Stimulated activated CD8-positive, alpha-beta memory T cell treated with anti-CD3 and anti-CD28 coated beads, Interleukin-7, amount 100 ng/mL, for 24 hours (primary cell): ENCODE results near the gene ANLN.
"Not testable (repeated sequence)": the region's sequence is repeated elsewhere in the genome, so short reads cannot be mapped to it uniquely, and the experiment has no call there.

Experiments
- DNase-seq: peaks from one replicate; pipeline ENCODE4 v3.0.0-alpha.2; 2020; ENCODE audit warnings: low read depth

ANLN gene

DNA sequence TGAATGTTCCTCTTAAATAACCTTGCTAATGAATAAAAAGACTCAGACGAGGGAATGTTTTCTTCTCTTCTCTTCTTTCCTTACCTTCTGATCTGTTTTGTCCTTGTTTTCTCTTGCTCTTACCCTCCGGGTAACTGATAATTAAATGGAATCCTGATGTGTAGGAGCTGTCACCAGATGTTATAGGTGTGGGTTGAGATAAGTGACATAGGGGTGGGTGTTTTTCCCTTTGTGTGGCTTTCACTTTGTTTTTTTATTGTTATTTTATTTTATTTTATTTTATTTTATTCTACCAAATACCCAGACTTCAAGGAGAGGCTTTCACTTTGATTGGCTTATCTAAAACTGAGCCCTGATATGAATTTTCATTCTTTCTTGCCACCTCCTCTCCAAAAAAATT lies 25.5 kb downstream of the ANLN start:
- no peak for DNase-seq

DNA sequence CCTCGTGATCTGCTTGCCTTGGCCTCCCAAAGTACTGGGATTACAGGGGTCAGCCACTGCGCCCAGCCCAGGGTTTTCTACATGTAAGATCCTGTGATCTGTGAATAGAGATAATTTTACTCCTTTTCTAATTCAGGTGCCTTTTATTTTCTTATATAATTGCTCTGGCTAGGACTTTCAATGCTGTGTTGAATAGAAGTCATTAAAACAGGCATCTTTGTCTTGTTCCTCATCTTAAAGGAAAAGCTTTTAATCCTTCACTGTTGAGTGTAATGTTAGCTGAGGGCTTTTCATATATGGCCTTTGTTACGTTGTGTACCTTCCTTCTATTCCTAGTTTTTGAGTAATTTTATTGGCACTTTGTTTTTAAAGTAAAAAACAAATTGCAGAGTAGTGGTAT lies 26.6 kb downstream of the ANLN start:
- no peak for DNase-seq

DNA sequence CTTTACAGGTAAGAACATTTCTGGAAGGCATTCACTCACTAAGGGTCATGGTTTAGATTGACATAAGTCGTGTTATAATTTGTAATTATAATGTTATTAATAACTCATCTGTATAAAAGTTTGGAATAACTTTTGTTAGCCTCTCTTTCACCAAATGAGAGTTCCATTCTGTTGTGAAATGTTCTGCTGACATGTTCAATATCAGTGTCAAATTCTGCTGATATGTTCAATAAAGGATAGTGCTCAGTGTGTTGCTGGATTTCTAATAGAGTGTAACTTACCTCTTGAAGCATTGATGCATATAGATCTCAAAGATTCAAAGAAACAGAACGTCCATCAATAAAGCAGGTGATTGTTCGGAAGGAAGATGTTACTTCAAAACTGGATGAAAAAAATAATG lies 30.6 kb downstream of the ANLN start:
- no peak for DNase-seq

DNA sequence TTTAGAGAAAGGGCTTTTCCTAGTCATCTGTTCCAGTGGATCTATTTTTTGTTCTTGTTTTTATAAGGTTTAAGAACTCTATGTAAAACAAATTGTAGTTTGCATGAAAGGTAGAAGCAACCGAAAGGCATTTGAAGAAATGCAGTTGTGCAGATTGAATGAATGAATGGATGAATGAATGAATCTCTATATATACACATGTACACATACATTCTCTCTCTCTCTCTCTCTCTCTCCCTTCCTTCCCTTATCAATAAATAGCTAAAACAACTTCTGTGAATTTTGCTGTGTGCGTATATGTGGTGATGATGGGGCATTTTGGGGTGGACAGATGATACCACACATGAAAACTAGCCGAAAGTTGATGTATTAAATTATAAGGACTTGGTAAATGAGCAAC lies 32.4 kb downstream of the ANLN start:
- no peak for DNase-seq

DNA sequence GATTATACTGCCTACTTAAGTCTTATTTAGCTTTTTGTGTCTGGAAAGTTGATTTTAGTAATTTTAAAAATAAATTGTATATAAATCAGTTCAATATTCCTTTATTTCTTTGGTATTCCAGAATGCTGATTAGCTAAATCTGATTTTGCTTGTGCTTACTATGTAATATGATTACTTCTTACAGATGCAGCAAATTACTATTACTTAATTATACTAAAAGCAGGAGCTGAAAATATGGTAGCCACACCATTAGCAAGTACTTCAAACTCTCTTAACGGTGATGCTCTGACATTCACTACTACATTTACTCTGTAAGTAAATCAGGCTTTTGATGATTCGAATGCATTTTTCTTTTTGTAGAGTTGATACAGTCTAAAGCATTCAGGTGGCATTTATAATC lies 34.0 kb downstream of the ANLN start:
- no peak for DNase-seq

DNA sequence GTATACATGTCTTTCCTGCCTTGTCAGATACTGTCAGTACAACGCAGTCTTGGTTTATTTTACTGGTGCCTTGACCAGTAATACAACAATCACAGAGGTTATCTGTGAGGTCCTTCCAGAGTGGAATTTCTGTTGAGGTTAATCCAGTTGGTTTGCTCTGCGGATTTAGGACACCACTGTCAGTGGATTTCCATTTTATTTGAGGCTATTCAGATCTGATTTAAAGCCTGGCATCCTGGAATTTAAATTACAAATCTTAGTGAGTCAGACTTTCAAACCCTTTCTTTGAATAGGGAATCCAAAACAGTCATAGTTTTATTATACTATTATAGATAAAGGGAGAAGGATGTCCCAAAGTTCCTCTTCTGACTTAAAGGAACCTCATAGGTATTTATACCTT lies 40.5 kb downstream of the ANLN start:
- DNase-seq = no peak

DNA sequence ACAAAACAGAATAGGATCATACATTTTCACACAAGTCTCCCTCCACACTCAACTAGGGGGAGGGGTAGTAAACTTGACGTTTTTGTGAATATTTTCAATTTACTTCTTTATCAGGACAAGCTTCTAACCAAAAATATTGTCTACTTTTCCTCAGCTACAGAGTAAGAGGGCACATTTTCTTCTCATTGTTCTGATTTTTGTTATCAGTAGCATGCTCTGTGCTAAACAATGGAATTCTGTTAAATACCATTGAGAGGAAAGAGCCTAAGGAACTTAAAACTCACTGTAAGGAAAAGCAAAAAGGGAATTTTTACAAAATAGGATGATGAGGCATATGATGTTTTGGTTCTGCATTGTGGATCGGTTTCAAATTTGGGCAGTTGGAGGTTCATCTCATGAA lies 41.2 kb downstream of the ANLN start:
- DNase-seq = no peak

DNA sequence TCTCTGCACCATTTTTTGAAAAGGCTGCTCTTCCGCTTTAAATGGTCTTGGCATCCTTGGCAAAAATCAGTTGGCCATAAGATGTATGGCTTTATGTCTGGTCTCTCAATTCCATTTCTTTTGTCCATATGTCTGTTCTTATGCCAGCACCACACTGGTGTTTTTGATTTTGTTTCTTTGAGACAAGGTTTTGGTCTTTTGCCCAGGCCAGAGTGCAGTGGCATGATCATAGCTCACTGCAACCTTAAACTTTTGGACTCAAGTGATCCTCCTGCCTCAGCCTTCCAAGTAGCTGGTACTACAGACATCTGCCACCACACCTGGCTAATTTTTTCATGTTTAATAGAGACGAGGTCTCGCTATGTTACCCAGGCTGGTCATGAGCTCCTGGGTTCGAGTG lies 48.5 kb downstream of the ANLN start:
- no peak for DNase-seq

DNA sequence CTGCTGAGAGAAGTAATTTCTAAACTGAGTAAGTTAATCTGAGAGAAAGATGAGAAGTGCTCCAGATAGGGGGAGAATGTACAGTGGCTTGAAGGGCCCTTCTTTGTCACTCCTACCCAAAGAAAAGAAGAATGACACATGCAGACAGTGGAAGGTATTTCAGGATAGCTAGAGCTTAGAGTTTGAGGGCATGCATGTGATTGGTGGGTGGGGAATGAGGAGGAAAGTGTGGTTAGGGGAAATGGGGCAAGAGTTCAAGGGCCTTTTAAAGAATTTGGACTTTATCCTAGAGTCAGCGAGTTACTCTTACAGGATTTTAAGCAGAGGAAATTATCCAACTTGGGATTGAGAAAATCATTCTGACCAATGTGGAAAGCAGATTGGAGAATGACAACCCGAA lies 50.0 kb downstream of the ANLN start:
- DNase-seq = no peak

DNA sequence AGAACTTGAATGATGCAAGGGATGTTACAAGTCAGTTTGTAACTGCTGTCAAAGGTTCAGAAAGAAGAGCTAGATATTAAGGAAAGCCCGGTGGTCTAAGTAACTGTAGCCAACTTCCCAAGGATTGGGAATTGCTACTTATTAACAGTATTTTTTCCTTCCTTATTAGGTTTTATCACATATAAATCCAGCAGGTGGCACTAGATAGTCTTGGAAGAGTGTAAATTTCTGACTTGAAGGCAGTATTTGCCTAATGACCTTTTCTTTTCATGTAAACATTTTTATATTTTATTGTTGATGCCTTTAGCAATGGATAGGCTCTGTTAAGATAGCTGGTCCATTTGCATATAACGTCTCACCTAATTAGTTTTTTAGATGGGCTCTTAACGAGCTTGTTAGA lies 51.2 kb downstream of the ANLN start:
- no peak for DNase-seq

DNA sequence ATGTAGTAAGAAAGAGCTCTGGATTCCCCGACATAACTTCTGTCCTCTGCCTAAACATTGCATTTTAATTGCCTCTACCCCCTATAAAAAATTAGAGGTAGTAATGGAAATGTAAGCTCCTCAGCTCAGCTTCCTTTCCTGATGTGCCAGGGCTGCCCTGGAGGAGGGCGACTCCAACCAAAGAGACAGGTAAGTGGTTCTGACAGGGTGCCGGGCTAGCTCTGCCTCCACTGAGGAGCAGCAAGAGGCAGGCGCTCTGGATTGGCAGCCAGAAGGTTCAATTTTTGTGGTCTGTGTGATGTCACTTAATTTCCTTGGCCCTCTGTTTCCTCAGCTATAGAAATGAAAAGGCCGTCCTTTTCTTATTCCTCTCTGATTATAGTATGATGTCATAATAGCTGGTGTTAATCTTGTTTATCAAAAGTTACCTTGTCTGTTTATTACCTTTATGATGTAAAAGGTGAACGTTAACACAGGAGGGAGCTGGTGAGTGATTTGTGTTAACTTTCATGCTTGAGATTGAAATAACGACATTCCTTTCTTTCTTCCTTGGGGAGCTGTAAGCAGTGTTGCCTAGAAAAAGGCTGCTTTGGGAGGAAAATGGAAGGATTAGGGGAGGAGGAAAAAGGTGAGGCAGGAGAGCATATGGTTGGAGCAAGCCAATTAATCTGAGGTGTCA lies 51.8 kb downstream of the ANLN start:
- no peak for DNase-seq

DNA sequence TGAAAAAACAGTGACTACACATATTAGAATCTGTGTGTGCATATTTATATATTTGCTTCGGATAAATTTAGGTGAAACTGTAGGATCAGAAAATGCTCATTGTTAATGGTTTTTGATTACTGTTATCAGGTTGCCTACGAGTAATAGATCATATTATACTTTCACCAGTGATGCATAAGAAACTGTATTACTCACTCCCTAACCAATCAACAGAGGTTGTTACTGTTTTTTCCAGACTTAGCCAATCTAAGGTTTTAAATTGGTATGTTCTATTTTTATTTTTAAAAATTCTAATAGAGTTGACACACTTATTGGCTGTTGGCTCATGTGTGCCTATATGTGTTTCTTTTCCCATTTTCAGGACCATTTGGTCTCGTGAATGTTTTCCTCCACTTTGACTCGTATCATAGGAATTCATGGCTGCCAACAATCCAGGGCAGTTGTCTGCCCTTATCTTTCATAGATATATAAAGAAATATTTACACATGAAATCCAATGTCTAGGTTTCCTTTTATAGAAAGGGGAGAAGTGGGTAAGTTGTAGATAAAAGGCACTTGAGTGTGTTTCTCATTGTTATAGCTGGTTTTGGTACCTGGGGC lies 59.2 kb downstream of the ANLN start:
- no peak for DNase-seq

DNA sequence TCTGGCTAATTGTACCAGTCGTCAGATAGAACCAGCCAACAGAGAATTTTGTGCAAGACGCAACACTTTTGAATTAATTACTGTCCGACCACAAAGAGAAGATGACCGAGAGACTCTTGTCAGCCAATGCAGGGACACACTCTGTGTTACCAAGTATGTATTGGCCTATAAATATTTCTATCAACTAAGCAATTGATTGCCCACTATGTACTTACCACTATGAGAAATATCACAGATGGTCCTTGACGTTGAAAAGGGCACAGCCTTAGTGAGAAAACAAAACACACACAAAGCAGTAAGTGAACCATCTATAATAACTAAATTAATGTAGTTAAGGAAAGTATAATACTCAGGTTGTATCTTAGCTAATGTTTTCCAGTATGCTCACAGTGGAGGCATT lies 60.0 kb downstream of the ANLN start:
- DNase-seq = no peak

DNA sequence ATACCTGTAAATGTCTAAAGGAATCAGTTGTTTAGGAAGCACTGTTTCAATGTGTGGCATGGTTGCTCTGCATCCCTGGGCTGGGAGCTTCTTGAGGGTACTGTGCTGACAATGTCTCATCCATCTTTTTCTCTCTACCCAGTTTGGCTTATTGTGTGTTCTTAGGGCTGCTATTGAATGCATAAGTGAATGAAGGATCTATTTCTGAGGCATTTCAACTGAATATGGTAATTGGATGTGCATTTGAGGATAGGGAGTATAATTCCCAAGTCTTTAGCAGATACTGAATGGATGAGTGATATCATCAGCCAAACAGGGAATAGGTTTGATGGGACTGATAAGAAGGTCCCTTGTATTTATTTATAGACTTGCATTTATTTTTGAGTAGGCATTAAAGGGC lies 64.1 kb downstream of the ANLN start:
- DNase-seq = no peak

DNA sequence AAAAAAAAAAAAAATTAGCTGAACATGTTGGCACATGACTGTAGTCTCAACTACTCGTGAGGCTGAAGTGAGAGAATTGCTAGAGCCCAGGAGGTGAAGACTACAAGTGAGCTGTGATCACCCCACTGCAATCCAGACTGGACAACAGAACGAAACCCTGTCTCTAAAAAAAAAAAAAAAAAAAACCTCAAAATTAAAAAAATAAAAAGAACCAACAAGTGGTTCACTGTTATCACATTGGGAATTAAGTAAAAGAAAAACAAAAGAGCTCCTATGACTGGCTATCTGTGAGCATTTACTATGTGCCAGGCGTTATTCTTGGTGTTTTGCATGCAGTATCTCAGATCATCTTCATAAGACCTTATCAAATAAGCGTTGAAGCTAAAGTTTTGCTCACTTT lies 66.0 kb downstream of the ANLN start:
- no peak for DNase-seq

DNA sequence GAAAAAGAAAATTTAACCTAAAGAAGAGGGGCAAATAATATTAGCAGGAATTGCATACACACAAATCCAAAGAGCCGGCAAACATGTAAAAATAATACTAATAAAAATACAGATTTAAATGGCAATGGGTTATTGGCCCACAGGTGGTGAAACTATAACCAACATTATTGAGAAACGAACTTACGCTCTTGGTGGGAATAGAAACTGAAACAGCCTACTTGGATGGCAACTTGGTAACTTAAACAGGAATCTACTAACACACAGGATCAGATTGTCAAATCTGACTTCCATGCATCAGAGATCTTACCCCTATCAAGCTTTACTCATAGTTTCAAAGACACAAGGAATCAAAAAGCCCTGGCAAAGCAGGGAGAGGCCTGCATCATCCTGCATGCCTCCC lies 66.5 kb downstream of the ANLN start:
- no peak for DNase-seq

DNA sequence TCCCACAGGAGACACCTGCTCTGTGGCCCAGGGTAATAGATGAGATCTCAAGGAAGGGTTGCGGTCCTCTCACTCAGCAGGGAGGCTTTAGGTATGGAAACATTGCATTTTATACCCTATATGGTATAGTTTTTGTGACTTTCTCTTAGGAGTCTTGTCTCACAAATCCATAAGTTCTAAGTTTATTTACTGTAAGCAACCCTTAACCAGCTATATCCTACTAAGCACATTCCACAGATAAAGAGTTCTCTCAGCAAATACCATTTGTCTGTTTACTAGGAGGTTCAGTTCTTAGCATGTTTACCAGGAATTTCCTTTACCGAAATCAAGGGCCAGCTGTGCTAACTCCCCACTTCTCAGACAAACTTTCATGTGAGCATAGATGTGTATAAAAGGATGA lies 66.9 kb downstream of the ANLN start:
- DNase-seq = no peak

DNA sequence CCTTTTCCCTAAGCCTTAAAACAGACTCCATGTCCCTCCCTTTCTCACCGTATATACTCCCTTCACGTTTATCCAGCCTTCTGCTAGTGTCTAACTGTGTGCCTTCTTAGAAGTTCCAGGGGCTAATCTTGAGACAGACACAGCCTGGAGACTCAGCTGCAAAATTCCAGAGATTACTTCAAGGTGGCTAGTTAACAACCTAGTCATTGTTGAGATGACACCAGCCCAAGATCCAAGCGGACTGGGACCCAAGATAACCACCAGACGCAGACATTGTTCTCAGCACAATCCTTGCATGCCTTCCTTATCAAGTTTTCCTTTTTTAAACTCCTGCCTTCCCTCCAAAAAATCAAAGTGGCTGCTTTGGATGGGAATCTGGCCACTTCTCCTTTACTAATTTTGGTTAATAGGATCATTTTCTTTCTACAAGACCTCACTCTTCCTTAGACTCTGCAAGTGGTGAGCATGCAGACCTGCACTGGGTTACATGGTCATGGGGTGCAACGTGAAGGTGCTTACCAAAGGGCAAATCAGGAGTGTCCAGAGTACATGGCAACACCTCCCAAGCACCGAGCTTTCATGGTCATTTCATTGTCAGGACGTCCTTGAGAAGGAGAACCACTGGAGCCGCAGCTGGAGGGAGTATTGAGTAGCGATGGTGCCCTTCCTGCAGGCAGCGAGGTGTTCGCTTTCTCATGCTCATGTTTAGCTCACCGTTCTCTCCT lies 69.7 kb downstream of the ANLN start:
- no peak for DNase-seq

DNA sequence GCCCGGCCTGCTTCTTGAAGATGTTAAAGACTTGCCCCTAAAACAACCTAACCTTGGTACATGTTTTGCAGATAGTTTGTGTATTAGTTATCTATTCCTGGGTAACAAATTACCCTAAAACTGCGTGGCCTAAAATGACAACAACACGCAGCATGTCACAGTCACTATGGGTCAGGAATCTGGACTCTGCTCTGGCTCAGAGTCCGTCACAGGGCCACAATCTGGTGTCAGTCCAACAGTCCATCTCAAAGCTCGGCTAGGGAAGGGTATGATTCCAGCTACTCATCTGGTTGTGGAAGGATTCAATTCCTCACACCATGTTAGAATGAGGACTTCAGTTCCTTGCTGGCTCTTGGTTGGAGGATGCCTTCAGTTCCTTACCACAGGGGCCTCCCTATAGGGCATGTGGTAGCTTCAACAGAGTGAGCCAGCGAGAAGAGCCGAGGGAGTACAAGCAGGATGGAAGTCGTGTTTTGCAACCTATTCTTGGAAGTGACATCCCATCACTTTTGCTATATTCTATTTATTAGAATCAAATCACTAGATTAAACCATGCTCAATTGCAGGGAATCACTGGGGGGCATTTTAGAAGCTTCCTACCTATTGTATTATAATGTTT lies 71.3 kb downstream of the ANLN start:
- no peak for DNase-seq

DNA sequence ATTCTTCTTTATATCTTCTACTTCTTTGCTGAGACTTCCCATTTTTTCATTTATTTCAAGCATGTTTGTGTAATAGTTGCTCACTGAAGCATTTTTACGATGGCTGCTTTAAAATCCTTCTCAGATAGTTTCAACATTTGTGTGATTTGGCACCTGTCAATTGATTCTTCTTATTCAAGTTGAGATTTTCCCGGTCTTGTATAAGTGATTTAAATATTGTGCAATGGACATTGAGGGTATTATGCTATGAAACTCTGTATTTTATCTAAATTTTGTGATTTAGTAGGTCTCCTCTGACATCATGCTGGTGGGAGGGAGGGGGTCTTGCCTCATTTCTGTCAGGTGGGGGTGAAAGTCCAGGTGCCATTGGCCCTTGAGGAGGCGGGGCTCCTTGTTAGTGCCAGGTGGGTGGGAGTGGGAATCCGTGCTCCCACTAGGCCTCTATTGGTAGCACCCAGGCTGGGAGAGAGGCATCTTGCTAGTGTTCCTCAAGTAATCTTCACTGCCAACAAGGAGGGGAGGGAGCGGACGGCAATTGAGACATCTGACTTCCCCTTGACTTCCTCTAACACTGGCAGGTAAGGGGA lies 73.0 kb downstream of the ANLN start:
- DNase-seq = no peak

DNA sequence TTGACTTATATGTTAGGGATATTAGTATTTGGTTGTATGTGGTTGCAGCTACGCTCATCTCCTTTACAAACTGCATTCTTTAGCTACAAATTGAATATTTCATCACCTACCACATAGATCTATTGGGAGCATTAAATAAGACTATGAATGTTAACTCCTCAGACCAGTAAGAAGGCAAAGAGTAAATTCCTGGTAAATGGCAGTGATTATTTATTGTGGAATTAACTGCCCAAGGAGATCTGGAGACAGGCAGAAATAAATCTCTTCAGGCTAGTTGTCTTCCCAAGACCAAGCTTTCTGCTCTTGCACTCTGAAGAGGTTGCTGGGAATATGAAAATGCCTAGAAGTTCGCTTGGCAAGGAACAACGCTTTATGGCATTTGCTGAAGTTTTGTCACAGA lies 74.6 kb downstream of the ANLN start:
- no peak for DNase-seq

DNA sequence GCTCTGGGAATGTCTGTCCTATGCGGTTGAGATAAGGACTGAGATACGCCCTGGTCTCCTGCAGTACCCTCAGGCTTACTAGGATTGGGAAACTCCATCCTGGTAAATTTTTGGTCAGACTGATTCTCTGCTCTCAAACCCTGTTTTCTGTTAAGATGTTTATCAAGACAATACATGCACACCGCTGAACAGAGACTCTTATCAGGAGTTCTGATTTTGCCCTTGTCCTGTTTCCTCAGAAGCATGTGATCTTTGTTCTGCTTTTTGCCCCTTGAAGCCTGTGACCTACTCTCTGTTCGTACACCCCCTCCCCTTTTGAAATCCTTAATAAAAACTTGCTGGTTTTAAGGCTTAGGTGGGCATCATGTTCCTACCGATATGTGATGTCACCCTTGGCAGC lies 76.3 kb downstream of the ANLN start:
- DNase-seq = not testable (repeated sequence)
